ENCODE measurements around the gene DZIP3.

- TF ChIP-seq CTCF (IDR thresholded peaks at IDR 0.05 in 2 of 3, conservative IDR thresholded peaks at IDR 0.05 in 1 of 3; ENCODE audit: control insufficient read depth in 2 of 3, extremely low read depth in 1 of 3, insufficient read depth in 1 of 3, low read depth in 3 of 3, low read length in 3 of 3), result no peak
- no peak for TF ChIP-seq RAD51 (IDR thresholded peaks at IDR 0.05)
- TF ChIP-seq ZBED1 (IDR thresholded peaks at IDR 0.05; ENCODE audit: borderline replicate concordance), result no peak
- TF ChIP-seq CHD2 (IDR thresholded peaks at IDR 0.05; ENCODE audit: borderline replicate concordance, low read depth, low read length), result no peak
- no peak for TF ChIP-seq EP300 (IDR thresholded peaks at IDR 0.05; ENCODE audit: borderline replicate concordance in 1 of 2, control insufficient read depth in 1 of 2, low read depth in 2 of 2, low read length in 2 of 2)
- TF ChIP-seq ZNF274 (IDR thresholded peaks at IDR 0.05; ENCODE audit: insufficient read depth, insufficient read length), result no peak
- TF ChIP-seq CBX5 (IDR thresholded peaks at IDR 0.05; ENCODE audit: low read depth), result no peak
- no peak for TF ChIP-seq BHLHE40 (IDR thresholded peaks at IDR 0.05; ENCODE audit: borderline replicate concordance in 1 of 2, low read depth in 2 of 2, low read length in 1 of 2)
- no peak for TF ChIP-seq ATF3 (IDR thresholded peaks at IDR 0.05; ENCODE audit: borderline replicate concordance, extremely low read depth, low read depth, low read length)
- TF ChIP-seq TAF1 (IDR thresholded peaks at IDR 0.05; ENCODE audit: borderline replicate concordance, low read depth, low read length), result no peak
- no peak for TF ChIP-seq FOXM1 (IDR thresholded peaks at IDR 0.05; ENCODE audit: low read depth, low read length)
- TF ChIP-seq RB1 (IDR thresholded peaks at IDR 0.05; ENCODE audit: borderline replicate concordance), result no peak
These were observed 30.7 kb downstream of the DZIP3 start for GRCh38 chr3:108620250-108620649.
